GM19452 (cell line): ENCODE measurements around the gene GNAT2.

Source experiments
- ATAC-seq: cut with Tn5 transposase; IDR thresholded peaks from one replicate; pipeline ENCODE4 v1.9.1; 2021; ENCODE audit not compliant: unreplicated experiment

Gene GNAT2

DNA sequence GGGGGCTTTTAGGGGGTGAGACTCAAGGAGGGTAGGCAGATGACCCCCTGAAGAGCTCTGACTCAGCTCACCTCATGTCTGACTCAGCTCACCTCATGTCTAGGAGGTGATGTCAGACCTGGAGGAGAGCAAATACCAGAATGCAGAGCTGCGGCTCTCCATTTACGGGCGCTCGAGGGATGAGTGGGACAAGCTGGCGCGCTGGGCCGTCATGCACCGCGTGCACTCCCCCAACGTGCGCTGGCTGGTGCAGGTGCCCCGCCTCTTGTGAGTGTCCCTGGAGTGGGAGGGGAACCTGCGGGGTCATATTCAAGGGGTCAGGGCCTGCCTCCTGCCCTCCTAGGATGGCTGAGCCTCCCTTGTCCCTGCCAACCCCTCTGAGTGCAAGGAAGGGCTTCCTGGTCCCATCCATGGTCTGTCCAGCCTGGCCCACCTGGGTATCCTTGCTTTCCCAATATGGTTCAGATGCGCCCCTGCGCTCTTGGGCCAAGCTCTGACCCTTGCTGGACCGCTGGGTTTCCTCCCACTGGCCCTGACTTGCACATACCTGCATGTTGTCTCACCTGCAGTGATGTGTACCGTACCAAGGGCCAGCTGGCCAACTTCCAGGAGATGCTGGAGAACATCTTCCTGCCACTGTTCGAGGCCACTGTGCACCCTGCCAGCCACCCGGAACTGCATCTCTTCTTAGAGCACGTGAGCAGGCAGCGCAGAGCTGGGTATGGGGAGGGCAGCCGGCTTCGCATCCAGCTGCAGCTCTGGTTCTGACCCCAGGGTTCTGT is 9.3 kb upstream of the GNAT2 start:
- no peak for ATAC-seq

DNA sequence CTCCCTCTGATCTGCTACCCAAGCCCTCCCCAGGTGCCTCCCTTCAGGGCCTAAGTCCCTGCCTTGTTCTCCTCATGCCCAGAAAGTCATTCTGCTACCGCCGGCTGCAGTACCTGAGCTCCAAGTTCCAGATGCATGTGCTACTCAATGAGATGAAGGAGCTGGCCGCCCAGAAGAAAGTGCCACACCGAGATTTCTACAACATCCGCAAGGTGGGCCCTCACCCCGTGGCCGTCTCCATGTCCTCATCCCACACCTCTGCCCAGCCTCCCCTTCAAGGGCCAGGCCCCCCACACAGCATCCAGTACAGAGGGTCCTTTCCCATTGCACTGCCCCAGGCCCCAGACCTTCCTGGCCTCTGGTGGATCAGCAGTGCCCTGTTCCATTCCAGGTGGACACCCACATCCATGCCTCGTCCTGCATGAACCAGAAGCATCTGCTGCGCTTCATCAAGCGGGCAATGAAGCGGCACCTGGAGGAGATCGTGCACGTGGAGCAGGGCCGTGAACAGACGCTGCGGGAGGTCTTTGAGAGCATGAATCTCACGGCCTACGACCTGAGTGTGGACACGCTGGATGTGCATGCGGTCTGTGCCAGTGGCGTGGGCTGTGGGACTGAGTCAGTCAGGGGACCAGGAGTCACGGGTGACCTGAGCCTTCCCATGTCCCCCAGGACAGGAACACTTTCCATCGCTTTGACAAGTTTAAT is 8.4 kb upstream of the GNAT2 start:
- no peak for ATAC-seq

DNA sequence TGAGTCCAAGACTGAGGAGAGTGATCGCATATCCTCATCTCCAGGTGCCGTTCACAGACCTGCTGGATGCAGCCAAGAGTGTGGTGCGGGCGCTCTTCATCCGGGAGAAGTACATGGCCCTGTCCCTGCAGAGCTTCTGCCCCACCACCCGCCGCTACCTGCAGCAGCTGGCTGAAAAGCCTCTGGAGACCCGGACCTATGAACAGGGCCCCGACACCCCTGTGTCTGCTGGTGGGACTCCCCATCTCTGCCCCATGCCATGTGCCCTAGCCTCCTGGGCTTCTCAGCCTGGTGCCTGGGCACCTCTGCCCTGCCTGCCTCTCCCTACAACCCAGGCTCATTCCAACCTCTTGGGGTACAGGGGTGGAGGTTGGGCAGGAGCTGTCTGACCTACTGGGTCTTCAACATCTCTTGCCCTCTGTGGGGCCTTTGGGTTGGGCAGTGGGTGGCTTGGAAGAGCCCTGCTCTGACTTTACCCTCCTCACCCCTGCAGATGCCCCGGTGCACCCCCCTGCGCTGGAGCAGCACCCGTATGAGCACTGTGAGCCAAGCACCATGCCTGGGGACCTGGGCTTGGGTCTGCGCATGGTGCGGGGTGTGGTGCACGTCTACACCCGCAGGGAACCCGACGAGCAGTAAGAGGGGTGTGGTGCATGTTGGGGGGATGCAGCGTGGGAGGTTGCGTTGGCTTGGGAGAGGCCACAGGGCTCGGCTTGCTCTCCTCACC is 7.4 kb upstream of the GNAT2 start:
- ATAC-seq: no peak

DNA sequence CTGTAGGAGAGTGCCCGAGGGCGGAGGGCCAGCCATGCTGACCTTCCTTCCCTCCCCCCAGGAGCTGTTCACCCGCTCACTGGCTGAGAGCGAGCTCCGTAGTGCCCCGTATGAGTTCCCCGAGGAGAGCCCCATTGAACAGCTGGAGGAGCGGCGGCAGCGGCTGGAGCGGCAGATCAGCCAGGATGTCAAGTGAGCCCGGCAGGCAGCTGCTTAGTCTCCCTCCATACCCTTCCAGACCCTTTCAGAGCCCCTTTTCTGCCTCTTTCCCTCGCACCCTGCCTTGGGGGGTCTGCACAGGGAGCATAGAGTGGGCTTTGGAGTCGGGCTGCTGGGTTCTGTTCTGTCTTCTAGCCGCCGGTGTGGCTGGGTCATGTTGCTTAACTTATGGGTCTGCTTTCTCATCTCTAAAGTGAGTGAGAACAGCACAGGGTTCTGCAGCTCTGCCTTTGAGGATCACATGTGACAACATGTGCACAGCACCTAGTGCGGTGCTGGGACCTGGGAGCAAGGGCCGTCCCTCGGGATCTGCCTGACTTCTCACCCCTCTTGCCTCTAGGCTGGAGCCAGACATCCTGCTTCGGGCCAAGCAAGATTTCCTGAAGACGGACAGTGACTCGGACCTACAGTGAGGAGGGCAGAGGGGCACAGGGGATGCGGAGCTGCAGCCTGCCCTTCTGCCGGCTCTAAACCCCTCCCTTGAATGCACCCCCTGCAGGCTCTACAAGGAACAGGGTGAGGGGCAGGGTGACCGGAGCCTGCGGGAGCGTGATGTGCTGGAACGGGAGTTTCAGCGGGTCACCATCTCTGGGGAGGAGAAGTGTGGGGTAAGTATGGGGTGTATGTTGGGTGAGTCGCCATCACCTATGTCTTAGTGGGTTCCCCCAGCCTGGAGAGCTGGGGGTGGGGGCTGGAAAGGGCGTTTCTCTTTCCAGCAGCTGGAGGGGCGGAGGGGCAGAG is 6.5 kb upstream of the GNAT2 start:
- ATAC-seq: no peak

DNA sequence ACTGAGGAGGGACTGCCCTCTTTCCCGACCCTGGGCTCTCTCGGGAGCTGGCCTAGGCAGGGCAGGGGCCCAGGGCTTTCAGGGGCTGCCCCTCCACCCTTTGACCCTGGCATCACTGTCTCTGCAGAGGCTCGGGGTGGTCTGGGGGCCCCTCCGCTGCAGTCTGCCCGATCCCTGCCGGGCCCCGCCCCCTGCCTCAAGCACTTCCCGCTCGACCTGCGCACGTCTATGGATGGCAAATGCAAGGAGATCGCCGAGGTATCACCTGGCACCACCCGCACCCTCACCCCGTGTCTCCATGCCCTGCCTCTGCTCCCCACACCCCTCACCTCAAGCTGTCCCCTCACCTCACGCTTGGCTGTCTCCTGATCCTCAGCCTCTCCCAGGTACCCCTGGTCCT is 5.8 kb upstream of the GNAT2 start:
- no peak for ATAC-seq

DNA sequence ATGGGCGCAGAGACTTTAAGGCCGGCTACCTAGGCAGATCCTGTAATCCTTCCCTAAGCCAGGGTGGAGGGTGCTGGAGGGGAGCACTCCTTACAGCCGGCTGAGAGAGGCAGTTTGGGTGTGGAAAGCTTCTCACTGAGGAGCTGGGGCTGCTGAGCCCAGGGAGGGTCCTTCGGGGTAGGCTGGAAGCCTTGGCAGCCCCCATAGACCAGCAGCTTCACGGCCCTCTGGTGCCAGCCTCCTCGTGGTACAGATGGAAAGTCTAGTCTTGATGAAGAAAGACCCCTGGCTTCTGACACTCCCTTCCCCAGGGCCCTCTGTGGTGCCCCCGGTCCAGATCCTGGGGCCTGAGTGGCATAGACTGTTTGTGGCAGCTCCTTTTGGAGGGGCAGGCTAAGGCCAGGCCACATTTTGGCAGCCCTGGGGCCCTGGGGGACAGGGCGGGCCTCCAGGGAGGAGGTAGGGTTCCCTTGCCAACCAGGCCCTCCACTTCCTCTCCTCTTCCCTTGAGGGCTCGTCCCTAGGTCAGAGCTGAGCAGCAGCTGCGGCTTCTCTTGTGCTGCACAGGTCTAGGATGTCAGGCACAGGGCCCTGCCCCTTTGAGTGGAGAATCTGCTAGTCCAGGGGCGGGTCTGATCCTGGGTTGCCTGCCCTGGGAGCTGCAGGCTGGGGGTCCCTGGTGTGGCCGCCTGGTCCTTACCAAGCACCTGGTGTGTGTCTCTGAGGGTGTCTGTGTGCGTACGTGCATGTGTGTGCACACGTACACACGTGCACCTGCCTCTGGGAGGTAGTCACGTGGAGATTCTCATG is 5.0 kb upstream of the GNAT2 start:
- ATAC-seq: no peak

DNA sequence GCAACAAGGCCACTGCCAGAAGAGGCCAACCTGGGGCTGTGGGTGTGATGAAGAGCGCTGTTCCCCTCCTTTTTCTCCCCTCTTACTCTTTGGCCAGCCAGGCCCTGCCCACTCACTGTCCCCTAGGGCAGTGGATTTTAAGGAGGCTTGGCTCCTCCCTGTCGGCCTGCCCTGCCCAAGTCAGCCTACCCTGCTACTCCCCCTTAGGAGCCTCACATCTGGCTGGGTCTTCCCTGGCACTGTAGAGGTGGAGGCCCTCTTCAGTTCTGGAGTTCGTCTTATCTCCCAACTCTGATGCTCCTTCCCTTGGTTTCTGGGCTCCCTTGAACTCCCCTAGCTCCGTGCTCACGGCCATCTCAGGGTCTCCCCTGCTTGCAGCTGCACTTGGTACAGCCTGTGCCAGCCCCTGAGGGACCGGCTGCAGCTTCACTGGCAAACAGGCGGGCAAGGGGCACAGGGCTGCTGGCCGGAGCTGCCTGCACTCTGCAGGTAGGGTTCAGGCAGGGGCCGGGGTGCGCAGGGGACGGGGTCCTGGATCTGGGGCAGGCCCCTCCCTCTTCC is 4.3 kb upstream of the GNAT2 start:
- no peak for ATAC-seq

DNA sequence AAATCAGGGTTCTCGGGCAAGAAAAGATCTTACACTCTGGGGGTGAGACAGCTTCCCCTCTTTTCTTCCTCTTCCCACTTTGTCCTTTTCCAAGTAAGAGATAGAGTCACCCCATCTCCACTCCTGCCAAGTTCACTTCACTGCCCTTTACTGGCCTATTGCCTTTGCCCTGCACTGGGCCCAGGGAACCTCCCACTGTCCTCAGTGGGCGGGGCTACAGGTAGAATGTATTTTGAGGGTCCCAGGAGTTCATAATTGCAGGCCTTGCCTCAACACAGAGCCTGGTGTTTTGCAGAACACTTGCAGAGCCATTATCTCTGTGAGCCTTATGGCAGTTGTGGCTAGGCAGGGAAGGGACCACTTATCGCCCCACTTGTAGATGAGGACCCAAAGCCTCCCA is 3.5 kb upstream of the GNAT2 start:
- ATAC-seq: no peak

DNA sequence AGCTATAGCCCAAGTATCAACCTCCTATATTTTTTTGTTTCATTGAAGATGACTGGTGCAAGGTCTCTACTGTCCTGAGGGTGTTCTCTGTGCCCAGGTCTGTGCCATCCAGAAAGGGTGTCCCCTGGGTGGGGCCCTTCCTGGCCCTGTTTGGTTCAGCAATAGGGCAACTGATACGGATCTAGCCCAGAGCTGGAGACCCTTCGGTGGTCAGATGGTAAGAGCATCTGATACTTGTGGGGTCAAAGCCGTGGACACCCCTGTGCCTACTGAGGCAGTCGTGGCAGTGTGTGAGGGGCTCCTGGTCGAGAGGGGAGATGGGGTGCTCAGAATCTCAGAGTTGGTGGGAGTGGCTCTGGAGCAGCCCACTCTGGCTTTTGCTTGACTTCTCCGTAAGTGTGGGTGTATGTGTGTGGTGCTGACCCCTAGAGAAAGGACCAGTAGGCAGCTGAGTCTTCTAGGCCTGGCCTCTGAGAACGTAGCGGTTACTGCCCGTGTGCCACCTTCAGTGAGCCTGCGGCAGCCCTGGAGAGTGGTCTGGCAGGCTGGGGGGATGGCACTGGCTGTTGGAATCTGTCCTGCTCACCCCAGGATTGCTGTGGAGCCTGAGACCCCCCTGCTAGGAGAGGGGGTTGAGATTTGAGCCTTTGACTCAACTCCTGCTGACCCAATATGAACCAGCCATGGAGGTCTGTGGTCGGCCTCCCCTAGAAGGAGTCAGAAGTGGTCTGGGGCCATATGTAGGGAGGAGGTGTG is 2.9 kb upstream of the GNAT2 start:
- ATAC-seq: no peak

DNA sequence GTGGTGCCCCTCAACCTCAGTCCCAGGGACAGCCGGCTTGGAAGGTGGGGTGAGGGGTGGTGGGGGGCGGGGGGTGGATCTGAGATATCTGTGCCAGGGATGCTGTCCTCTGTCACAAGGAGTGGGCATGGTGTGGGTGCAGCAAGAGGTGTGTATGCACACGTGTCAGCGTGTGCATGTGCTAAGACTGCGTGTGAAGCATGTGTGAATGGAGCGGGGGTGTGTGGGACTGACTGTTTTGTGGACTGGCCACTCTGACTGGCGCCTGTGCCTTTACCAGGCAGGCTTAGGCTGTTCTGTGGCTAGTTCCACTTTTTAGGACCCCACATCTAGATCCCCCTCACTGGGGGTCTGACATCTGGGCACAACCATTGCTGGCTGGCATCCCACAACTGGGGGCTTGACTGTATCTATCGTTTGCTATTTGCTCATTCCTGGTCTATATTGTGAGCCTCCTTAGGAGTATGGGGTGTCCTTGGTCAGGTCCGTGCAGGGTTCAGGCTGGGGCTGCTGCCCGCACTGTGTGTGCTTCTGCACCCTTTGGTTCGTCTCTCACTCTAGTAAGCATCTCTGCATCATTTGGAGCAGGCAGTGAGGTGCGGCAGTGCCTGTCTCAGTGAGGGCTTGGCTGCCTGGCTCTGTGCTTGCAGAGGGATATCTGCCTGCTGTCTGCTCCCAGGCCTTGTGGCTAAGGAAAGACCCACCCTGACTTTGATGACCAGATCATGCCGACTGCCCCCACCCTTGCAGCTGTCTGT is 2.1 kb upstream of the GNAT2 start:
- ATAC-seq: no peak

DNA sequence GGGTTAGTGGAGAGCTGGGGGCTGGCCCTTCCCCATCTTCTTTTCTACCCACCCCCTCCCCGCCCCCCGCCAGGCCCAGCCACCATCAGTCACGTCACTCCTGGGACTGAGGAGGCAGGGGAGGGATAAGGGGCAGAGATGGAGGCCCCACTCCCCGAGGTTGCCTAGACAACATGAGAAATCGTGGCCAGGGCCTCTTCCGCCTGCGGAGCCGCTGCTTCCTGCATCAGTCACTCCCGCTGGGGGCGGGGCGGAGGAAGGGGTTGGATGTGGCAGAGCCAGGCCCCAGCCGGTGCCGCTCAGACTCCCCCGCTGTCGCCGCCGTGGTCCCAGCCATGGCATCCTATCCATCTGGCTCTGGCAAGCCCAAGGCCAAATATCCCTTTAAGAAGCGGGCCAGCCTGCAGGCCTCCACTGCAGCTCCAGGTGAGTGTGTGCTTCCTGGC is 1.4 kb upstream of the GNAT2 start:
- ATAC-seq: peak; percentile 74

DNA sequence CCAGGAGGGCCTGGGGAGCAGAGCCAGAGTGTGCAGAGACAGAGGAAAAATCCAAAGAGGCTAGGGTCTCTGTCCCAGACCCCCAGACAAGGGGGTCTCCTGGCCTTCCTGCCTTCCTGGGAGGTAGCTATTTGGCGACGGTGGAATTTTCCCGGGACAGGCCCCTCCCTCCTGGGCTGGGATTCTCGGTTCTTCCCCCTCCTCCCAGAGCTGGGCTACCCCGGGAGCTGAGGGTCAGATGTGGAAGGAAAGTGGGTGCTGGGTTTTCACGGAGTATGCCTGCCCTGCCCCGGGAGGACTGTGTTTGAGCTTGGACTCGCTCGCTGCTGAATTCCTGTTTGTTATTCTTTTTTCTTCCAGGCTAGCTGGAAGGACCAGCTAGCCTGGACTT is 980 bp upstream of the GNAT2 start:
- no peak for ATAC-seq

DNA sequence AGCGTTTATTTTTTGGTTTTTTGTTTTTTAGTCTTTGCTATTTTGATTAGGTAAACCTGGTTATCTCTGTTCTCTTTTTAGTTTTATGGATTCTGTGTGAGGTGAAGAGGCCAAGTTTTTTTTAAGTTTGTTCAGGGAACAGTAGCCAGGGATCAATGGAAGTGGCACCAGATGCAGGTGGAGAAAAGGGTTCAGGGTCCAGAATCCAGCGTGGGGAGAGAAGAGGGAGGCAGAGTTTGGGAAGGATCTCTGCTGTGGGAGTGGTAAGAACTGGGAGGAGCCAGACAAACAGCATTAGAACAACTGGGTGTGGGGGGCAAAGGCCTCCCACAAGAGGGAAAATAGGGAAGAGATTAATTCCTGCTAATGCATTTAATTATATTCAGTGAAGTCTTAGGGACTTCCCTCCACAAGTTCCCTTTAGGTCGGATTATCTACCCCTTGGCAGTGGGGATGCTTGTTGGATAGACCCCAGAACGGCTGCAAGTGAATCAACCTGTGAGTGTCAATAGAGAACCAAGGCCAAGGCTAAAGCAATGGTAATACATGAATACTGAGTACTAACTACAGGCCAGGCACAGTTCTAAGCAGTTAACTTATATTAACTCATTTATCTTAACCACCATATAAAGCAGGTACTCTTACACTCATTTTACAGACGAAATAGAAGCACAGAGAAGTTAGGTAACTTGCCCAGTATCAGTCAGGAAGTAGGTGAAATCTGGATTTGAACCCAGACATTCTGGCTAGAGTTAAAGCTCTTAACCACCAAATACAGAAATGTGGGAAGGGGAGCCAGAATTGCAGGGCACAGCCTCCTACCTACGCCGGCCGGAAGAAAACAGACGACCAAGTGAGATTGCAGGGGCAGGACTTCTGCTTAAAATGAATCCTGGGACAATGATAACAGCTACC is 498 bp downstream of the GNAT2 start:
- ATAC-seq: no peak

DNA sequence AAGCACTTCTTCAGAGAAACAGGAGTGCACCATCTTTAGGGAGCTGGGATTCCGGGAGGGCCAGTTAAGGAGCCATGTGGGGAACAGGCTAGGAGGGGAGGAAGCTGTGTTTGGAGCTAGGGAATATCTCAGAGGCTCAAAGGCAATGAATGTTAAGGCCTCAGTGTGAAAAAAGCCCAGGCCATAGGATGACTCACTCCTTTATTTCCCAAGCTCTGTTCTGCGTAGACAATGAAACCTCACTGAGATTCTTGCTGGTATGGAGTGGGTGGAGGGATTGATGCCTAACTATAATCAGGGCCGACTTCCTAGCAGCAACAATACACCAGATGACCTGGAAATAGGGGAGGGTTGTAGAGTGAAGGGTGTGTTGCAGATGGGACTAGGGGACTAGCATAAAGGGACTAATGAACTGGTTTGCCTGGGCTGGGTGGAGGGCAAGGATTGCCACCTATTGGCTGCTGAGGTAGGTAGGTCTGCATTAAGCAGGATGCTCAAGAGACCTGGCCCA is 2.1 kb downstream of the GNAT2 start:
- no peak for ATAC-seq

DNA sequence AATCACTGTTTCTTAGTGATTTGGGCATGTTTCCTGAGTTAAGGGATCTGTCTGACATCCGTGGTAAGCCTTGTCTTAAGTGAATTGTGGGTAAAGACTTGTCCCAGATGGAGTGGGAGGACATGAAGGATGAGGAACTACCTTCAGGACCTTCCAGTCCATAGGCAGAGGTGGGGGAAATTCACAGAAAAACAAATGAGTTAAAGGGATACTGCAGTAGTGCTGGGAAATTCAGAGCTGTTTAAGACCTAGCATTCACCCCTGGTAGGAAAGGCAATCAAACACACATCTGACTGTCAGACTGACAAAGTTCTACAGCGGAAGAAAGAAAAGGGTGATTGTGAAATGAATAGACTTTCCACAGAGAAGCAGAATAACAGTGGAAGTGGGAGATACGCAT is 3.0 kb downstream of the GNAT2 start:
- ATAC-seq: no peak

DNA sequence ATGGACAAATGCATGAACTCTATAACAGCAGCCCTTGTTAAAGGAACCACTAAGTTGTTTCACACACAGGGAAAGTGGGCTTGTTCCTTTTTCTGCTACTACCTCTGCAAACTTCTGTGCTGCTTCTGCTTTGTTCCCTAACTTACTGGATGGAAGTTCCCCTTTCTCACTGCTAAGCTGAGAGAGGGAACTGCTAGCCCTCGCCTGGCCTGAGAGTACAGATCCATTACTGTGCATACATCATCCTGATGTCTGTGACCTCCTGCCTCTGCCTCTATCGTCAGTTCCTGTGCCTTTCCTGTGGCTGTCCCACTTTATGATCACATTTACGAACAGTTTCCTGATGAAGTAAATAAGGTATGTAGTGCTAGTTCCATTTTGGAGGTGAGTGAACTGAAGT is 3.5 kb downstream of the GNAT2 start:
- ATAC-seq: no peak
